Activated CD8-positive, alpha-beta memory T cell treated with anti-CD3 and anti-CD28 coated beads for 36 hours (primary cell): ENCODE measurements around the gene KCTD15. TPM values are rescaled to one million over a fixed set of nuclear protein-coding genes. Genes with fewer than 3 reads are reported as not detected.

Experiments
- CTCF ChIA-PET: fragments of 350-600 bp; sonication (Branson Sonifier 250); formaldehyde crosslinking; loops from one replicate; lab custom pipeline; 2021; ENCODE audit warnings: antibody characterized with exemption; lab: Charles Lee
- POLR2A ChIA-PET: fragments of 350-600 bp; sonication (Branson Sonifier 250); formaldehyde crosslinking; loops from one replicate; lab custom pipeline; 2021; ENCODE audit warnings: antibody characterized with exemption; lab: Charles Lee
- total RNA-seq, 2 experiments: library from RNA; stranded (reverse); gene quantifications; one replicate each; pipeline ENCODE4 v1.2.3, GENCODE V29; 2021

KCTD15 gene
- total RNA-seq, 2 experiments from 2014 or later, result 6.4 to 7.6 TPM

DNA sequence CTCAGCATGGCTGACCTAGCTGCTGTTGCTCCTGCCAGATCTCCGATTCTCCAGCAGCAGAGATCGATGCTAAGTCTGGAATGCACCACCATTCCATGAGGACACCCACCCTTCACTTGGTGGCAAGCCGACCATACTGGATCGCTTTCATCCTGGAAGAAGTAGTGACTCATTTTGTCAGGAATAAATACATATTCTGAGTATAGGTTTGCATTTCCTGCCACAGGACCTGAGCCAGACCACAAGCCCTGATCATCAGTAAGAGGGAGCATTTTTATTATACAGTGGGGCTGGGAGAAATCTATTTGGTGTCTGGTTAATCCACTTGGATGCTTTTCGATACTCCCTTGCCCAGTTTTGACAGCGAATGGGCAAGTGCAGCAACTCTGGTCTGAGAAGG lies 10.9 kb upstream of the KCTD15 start:
- CTCF ChIA-PET, result interaction anchor here (2.4 kb wide), 1 partner anchor 8 kb away, joined by 12 read pairs; no protein-coding TSS in a partner anchor
- POLR2A ChIA-PET, result no interaction called here

- POLR2A ChIA-PET, result no interaction called here
- CTCF ChIA-PET, result no interaction called here
These were observed 8.0 kb upstream of the KCTD15 start for GRCh38 chr19:33788676-33789075.

- ChIA-PET CTCF (no interaction called here), POLR2A (no interaction called here)
These were observed 7.3 kb upstream of the KCTD15 start for GRCh38 chr19:33789344-33789743.

DNA sequence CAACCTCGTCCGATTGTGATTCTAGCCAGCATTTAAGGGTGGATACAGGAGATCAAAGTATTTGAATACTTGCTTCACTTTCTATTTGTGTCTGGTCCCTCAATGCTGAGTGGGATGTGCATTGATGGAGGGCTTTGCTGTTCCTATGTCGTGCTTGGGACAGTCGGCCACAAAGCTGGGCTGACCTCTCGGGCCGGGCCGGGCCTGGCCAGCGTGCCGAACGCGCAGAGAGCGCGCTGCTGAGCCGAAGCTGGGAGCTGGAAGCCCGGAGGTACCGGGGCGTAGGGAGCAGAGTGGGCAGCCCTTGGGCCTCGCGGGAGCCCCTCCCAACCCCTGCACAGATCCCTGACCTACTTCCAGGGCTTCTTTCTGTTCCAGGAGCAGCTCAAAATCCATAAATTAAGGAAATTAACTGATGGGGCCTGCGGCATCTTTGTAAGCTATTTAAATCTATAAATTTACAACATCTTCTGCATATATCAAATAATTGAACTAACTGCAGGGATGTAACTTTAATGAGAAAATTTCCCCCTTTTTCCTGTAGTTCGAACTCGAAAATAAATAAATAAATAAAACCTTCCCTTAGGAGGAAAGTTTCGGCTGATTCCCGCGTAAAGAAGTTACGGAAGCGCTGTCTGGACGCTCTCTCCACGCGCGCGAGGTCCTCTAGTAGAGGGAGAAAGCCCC lies 1.8 kb upstream of the KCTD15 start:
- CTCF ChIA-PET, result interaction anchor here (0.9 to 2.6 kb wide), 2 partner anchors 17 to 25 kb away, joined by 4 to 17 read pairs; no protein-coding TSS in a partner anchor
- POLR2A ChIA-PET, result no interaction called here

DNA sequence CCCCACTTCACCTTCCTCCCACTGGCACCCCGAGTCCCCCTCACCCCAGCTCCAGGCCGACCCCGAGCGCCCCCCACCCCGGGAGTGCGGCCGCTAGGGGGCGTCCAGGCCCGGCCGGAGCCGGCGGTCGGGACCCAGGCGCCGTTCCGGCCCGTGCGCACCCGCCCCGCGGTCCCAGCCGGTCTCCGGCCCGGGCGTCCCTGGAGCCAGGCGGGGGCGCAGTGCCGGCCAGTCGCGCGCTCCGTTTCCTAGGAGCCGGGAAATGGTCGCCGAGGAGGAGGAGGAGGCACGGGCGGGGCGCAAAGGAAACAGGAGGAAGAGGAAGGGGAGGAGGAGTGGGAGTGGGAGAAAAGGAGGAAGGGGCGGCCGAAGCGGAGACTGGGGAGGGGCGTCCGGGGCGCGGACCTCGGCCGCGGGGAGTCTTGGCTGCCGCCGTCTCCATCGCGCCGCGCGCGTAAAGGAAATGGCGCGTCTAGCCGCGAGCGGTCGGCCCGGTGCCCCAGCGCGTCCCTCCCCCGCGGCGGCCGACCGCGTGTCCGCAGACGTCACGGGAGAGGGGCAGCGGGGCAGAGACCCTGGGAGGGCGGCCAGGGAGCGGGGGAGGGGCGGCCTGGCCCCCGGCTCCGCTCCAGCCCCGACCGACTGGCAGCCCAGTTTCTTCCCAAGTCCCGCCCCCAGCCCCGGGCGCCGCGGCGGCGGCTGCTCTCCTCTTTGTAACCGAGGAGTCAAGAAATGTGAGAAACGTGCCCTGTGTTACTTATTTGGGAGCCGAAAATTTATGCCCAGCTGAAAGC lies 1.1 kb upstream of the KCTD15 start:
- POLR2A ChIA-PET, result no interaction called here
- CTCF ChIA-PET, result interaction anchor here (1.9 to 2.6 kb wide), 2 partner anchors 18 kb away, joined by 13 to 17 read pairs; no protein-coding TSS in a partner anchor

DNA sequence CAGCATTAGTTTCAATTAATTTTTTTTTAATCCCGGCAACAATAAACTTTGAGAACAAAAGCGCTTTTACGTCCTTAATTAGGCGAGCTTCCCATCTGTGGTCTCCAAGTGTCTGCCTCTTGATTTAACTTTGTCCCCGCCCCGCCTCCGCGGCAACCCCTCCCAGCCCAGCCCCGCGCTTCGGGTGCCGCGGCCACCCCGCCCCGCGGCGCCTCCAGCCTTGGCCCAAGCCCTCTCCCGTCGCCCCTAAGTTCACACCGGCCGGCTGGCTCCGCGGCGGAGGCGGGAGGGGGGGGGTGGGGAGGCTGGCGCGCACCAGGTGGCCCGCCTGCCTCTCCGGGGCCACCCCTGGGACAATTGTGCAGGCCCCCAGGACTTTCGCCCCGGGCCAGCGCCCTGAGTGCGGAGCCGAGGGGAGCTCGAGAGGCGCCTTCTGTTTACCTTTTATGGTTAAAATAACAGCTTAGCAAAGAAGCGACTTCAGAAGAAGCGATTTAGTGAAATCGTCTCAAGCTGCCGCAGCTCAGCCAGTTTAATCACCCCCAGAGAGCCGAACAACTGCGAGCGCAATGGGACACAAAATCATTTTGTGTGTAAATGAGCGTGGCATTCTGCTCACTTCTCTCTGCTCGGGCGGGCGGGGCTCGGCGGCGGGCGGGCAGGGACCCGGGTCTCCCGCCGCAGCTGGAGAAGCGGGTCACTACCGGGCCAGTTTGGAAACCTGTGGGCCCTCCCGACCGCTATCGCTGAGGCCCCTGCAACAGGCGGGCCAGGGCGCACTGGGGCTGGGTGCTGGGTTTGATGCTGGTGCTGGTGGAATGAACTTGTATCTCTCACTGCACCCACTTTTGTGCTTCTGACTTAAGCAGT lies 1.4 kb downstream of the KCTD15 start:
- ChIA-PET CTCF (interaction anchor here (1.1 to 1.9 kb wide), 3 partner anchors 15 to 20 kb away, joined by 3 to 13 read pairs (median 3); no protein-coding TSS in a partner anchor), POLR2A (interaction anchor here (0.6 to 0.9 kb wide), 2 partner anchors 18 to 374 kb away, joined by 3 read pairs; no protein-coding TSS in a partner anchor)

- CTCF ChIA-PET, result interaction anchor here (1.1 kb wide), 1 partner anchor 15 kb away, joined by 3 read pairs; no protein-coding TSS in a partner anchor
- POLR2A ChIA-PET, result no interaction called here
These were observed 2.0 kb downstream of the KCTD15 start for GRCh38 chr19:33798681-33799111.

GRCh38 chr19:33799476-33799875 lies 2.8 kb downstream of the KCTD15 start:
- POLR2A ChIA-PET, result no interaction called here
- CTCF ChIA-PET, result no interaction called here

DNA sequence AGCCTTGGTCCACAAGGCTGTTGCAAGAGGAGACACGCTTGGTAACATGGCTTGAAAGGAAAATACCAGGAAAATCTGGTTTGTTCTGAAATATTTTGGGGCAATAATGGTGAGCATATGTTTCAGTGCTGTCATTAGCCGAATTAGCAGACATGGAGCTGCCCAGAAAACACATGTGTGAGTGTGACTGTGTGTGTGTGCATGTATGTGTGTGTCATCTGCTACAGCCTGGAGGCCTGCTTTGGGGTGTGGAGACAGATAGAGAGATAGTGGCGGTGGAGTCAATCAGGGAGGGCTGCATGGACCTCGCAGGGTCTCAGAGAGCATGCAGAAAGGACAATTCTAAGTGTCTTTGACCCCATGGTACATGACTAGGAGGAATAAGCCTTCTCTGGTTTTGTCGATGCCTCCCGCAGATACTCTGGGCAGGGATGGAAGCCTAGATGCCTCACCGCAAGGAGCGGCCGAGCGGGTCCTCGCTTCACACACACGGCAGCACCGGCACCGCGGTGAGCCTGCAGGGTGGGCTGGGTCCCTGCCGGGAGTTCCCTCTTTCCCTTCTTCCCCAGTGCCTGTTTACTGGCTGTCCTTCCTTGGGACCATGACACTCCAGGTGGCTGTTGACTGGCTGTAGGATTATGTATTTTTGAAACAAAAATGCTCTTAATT lies 3.5 kb downstream of the KCTD15 start:
- CTCF ChIA-PET, result no interaction called here
- POLR2A ChIA-PET, result no interaction called here

GRCh38 chr19:33801411-33801810 lies 4.7 kb downstream of the KCTD15 start:
- ChIA-PET CTCF (interaction anchor here (0.6 kb wide), 1 partner anchor 370 kb away, joined by 4 read pairs; no protein-coding TSS in a partner anchor), POLR2A (no interaction called here)

DNA sequence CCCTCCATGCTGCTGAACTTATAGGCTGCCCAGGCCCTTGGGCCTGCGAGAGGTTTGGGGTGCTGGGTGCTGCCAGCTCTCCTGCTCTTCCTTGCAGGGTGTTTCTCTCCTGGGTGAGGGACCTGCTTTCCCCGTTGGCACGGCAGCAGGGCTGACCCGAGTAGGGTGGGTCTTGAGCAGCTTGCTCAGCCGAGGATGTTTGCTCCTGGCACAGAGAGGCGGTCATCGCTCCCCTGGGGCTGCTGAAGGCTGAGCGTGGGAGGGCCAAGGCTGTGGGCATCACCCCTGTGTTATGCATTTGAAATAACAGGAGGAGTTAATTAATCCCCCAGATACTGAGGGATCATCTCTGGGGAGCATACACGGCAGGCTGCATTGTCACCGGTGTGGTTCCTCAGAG lies 5.3 kb downstream of the KCTD15 start:
- ChIA-PET POLR2A (no interaction called here), CTCF (no interaction called here)

DNA sequence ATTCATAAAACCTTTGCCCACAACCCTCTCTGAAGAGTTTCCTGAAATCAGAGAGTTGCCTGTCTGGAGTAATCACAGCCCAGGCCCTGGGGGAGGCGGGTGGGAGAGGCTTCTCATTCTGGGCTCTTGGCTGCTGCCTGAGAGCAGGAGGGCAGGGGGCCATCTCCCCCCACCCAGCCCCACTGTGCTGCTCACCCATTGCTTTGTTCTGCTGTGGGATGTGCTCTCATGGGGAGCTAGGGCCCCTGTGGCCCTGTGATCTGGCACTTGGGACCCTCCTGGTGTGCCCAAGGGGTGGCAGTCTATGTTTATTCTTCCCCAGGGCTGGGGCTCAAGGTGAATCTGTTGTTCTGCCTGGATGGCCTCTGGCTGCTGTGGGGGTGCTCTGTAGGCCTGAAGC lies 6.1 kb downstream of the KCTD15 start:
- ChIA-PET POLR2A (no interaction called here), CTCF (no interaction called here)

DNA sequence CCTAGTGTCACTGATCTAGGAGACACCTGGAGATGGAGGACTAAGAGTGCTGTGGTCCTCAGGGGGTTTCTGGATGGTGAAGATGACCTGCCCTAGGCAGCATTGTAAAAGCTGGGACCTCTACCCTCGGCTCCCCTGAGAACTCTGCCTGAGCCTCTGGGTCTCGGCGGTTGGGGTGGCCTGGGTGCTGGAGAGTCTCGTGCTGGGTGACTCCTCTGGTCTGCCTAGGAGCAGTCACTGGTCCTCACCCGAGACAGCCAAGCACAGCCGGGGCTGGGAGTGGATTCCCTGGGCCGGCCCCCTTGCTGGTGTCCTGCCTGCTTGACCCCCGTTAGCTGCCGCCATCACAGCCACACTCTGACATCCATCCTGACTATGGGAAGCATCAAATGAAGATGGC lies 6.7 kb downstream of the KCTD15 start:
- ChIA-PET POLR2A (no interaction called here), CTCF (no interaction called here)

DNA sequence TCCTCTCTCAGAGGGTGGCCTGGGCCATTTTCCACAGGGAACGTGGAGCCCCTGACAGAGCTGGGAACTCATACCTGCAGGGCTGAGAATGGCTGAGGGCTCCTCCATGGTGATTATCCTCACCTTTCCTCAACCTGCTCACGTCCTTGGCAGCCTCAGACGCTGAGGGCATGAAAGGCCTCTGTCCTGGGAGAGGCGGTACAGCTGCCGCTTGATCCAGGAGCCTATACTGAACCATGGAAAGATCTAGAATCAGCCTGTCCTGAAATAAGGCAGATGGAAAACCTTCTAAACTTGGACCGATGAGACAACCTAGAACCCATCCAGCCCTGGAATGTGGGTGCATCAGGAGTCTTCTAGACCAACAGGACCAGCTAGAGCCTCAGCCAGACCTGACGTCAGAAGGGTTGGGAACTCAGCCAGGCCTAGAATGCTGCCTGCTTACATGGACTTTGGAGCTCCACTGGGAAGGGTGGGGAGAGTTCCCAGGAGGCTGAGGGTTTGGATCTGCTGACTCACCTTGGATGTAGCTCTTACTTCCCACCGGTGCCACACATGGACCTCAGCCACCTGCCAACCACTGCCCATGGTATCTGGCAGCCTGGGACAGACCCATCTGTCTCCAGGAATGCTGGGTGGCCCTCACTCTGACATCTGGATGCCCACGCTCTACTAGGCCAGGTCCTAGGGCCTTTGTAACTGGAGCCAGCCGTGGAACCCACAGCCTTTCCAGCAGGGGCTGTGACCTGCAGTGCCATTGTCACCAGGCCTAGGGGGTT lies 7.5 kb downstream of the KCTD15 start:
- ChIA-PET CTCF (interaction anchor here (0.6 kb wide), 1 partner anchor 26 kb away, joined by 3 read pairs; no protein-coding TSS in a partner anchor), POLR2A (no interaction called here)

DNA sequence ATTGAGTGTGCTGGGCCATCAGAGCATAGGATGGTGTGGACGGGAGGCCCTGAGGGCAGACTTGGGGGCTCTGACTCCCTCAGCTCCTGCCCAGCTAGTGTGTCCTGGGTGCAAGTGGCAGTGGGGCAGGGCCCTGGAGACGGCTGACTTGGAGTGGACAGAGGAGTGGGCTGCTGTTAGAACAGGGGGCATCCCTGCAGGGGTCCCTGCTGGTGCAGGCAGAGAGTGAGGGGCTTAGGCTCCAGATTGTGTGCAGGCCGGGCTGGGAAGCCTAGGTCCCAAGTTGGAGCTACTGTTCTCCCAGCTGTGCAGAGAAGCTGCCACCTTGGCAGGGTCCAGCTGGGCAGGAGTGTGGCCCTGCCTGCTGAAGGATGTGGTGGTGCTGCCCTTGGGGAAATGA lies 8.6 kb downstream of the KCTD15 start:
- ChIA-PET CTCF (no interaction called here), POLR2A (no interaction called here)

DNA sequence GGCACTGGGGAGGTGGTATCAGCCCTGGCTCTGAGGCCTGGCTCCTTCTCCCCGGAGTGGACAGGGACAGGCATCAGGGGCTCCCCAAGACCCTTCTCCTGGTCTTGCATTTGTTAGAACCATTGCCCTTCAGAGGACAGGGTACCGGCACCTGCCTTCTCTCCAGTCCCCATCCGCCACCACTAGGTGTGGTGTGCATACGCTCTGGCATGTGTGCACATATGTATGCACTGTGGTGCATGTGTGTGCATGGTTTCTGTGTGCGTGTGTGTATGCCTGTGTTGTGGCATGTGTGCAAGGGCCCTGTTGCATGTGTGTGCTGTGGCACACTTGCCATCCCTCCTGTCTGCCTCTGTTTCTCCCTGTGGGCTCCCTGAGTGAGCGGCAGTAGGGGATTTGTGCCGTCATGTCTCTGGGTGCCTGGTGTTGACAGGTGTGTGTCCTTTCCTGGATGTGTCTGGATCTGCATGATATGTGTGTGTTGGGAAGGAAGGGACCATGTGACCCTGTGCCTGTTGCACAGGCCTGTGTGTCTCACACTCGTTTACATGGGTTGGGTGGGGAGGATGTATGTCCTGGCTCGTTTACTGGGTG lies 9.3 kb downstream of the KCTD15 start:
- ChIA-PET POLR2A (no interaction called here), CTCF (no interaction called here)

DNA sequence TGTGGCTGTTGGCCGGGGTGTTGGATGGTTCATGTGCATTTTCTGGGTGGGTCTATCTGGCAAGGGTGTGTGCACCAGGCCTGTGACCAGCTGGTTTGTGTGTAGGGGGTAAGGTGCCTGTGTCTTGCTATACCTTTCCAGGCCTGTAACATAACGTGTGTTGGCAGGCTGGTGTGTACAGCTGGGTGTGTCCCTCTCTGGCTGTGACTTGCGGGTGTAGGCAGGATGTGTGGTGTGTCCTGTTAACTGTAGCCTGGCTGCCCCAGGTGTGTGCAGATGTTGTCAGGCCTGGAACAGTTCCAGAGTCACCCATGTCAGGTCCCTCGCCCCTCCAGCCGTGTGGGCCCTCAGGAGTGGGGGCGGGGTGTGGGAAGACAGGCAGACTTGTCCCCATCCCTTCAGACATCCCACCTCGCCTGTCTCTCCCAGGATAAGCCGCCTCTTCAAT lies 9.8 kb downstream of the KCTD15 start:
- CTCF ChIA-PET, result no interaction called here
- POLR2A ChIA-PET, result no interaction called here

DNA sequence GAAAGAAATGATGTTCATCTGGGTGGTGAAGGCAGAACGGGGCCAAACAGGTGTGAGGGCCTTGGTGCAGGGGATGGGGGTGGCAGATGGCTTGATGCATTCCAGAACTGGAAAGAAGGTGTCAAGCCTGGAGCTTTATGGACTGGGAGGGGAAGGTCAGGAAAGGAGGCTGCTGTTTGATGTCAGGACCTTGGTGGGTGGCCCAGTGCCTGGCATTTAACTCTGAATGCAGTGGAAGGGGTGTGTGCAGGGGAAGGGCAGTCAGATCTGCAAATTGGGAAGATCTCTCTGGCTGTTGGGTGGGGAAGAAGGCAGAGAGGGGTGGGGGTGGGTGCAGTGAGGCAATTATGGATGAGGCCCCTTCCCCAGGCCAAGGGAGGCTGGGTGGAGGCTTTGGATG lies 11.7 kb downstream of the KCTD15 start:
- POLR2A ChIA-PET, result no interaction called here
- CTCF ChIA-PET, result no interaction called here
